IMR-90 (cell line): ENCODE data around the gene NEURL1B. TPM values are rescaled to one million over a fixed set of nuclear protein-coding genes. Genes with fewer than 3 reads are reported as not detected.

Experiments
- ATAC-seq: fragments of 200-7000 bp; cut with Tn5 transposase; 2 replicates; pipeline ENCODE4 v1.9.1; 2020; ENCODE audit warnings: low read depth, mild to moderate bottlenecking, moderate library complexity
- BruUV-seq: library from RNA; stranded (reverse); fragments of 400-500 nt; replicated peaks from 2 replicates; lab custom pipeline; 2021; lab: Mats Ljungman, UMichigan
- CTCF ChIA-PET: fragments of 300-600 bp; formaldehyde crosslinking; extraction: SDS; loops from one replicate; lab custom pipeline; 2021; ENCODE audit warnings: antibody characterized with exemption; lab: Yijun Ruan, JAX
- POLR2A ChIA-PET: fragments of 300-600 bp; sonication (Branson Sonifier 250); formaldehyde crosslinking; loops from one replicate; lab custom pipeline; 2022; ENCODE audit warnings: antibody characterized with exemption; ENCODE audit not compliant: unreplicated experiment; lab: Charles Lee
- DNase-seq: peaks from one replicate; pipeline ENCODE4 v3.0.0; 2013
- H2AFZ ChIP-seq: replicated peaks from 2 replicates; pipeline ENCODE3; 2013; ENCODE audit warnings: low read length, mild to moderate bottlenecking; ENCODE audit not compliant: poor library complexity
- H2AK5ac ChIP-seq: 2 replicates; pipeline ENCODE4 v1.6.1; 2013; ENCODE audit warnings: low read depth, low read length, inconsistent platforms
- H2AK9ac ChIP-seq: replicated peaks from 2 replicates; pipeline ENCODE3; 2013; ENCODE audit warnings: mild to moderate bottlenecking, low read depth, low read length, moderate library complexity; ENCODE audit not compliant: poor library complexity
- H2BK120ac ChIP-seq: 2 replicates; pipeline ENCODE4 v1.6.1; 2013; ENCODE audit warnings: low read depth, low read length, inconsistent platforms
- H2BK15ac ChIP-seq: 3 replicates; pipeline ENCODE4 v1.6.1; 2013; ENCODE audit warnings: low read depth, low read length, inconsistent platforms
- H2BK20ac ChIP-seq: 2 replicates; pipeline ENCODE4 v1.6.1; 2013; ENCODE audit warnings: low read depth, mild to moderate bottlenecking, inconsistent platforms, low read length, moderate library complexity
- H2BK5ac ChIP-seq: 2 replicates; pipeline ENCODE4 v1.6.1; 2013; ENCODE audit warnings: mild to moderate bottlenecking, low read depth, low read length, inconsistent platforms; ENCODE audit not compliant: poor library complexity, severe bottlenecking
- H3K14ac ChIP-seq: replicated peaks from 2 replicates; pipeline ENCODE4 v1.6.1; 2013; ENCODE audit warnings: low read depth, low read length, inconsistent platforms
- H3K18ac ChIP-seq: 2 replicates; pipeline ENCODE4 v1.6.1; 2013; ENCODE audit warnings: low read depth, low read length, control low read depth
- H3K23ac ChIP-seq: 2 replicates; pipeline ENCODE4 v1.6.1; 2013; ENCODE audit warnings: low read depth, low read length, inconsistent platforms
- H3K27ac ChIP-seq: 2 replicates; pipeline ENCODE4 v1.5.1; 2013; ENCODE audit warnings: mild to moderate bottlenecking, control low read depth, low read length; ENCODE audit not compliant: insufficient read depth
- H3K27me3 ChIP-seq: 2 replicates; pipeline ENCODE4 v1.6.1; 2013; ENCODE audit warnings: low read length; ENCODE audit not compliant: control insufficient read depth, insufficient read depth
- H3K36me3 ChIP-seq: 2 replicates; pipeline ENCODE4 v1.6.1; 2013; ENCODE audit warnings: low read length, mixed read lengths; ENCODE audit not compliant: control insufficient read depth, insufficient read depth
- H3K4ac ChIP-seq: 2 replicates; pipeline ENCODE4 v1.6.1; 2013; ENCODE audit warnings: low read depth, low read length, inconsistent platforms
- H3K4me1 ChIP-seq: 2 replicates; pipeline ENCODE4 v1.6.1; 2013; ENCODE audit warnings: low read length, mixed read lengths; ENCODE audit not compliant: control insufficient read depth, insufficient read depth
- H3K4me2 ChIP-seq: 2 replicates; pipeline ENCODE4 v1.6.1; 2013; ENCODE audit warnings: low read depth, mild to moderate bottlenecking, control low read depth, low read length, moderate library complexity
- H3K4me3 ChIP-seq: 2 replicates; pipeline ENCODE4 v1.5.1; 2013; ENCODE audit warnings: low read depth, mild to moderate bottlenecking, control low read depth, low read length, moderate library complexity; ENCODE audit not compliant: insufficient read depth
- H3K56ac ChIP-seq: 2 replicates; pipeline ENCODE4 v1.6.1; 2013; ENCODE audit warnings: low read length, inconsistent platforms; ENCODE audit not compliant: insufficient read depth; ENCODE audit errors: extremely low read depth
- H3K79me1 ChIP-seq, 2 experiments: 2 replicates each; pipeline ENCODE4 v1.6.1; 2013; ENCODE audit warnings: low read length in 2 of 2, inconsistent platforms in 1 of 2, low read depth in 1 of 2
- H3K9ac ChIP-seq: 2 replicates; pipeline ENCODE4 v1.6.1; 2013; ENCODE audit warnings: low read depth, low read length, control low read depth
- H3K9me1 ChIP-seq: 2 replicates; pipeline ENCODE4 v1.6.1; 2013; ENCODE audit warnings: low read length, inconsistent platforms; ENCODE audit not compliant: insufficient read depth
- H3K9me3 ChIP-seq: 2 replicates; pipeline ENCODE4 v1.6.1; 2013; ENCODE audit warnings: low read length; ENCODE audit not compliant: control insufficient read depth, insufficient read depth
- H4K20me1 ChIP-seq: 2 replicates; pipeline ENCODE4 v1.6.1; 2013; ENCODE audit warnings: low read length, inconsistent platforms; ENCODE audit not compliant: insufficient read depth
- H4K5ac ChIP-seq: 2 replicates; pipeline ENCODE4 v1.6.1; 2013; ENCODE audit warnings: mild to moderate bottlenecking, low read depth, low read length, control low read depth
- H4K8ac ChIP-seq, 2 experiments: 2 replicates each; pipeline ENCODE4 v1.6.1; 2013; ENCODE audit warnings: low read depth in 2 of 2, low read length in 2 of 2, control low read depth in 1 of 2, inconsistent platforms in 1 of 2
- H4K91ac ChIP-seq: 2 replicates; pipeline ENCODE4 v1.6.1; 2013; ENCODE audit warnings: low read depth, low read length, inconsistent platforms; ENCODE audit not compliant: insufficient read depth
- BHLHE40 ChIP-seq: fragments of 150-350 bp; IDR thresholded peaks from 2 replicates; pipeline ENCODE4 v1.6.1; 2016; ENCODE audit warnings: mild to moderate bottlenecking, low read depth, low read length
- CEBPB ChIP-seq: IDR thresholded peaks from 2 replicates; pipeline ENCODE4 v1.6.1; 2012; ENCODE audit warnings: low read depth, low read length, improper control_type of control experiment
- CHD1 ChIP-seq: IDR thresholded peaks from 2 replicates; pipeline ENCODE4 v1.6.1; 2012; ENCODE audit warnings: low read depth, low read length, improper control_type of control experiment
- FOS ChIP-seq: fragments of 150-350 bp; IDR thresholded peaks from 2 replicates; pipeline ENCODE4 v1.6.1; 2016; ENCODE audit warnings: low read depth, low read length
- MAFK ChIP-seq: IDR thresholded peaks from 2 replicates; pipeline ENCODE4 v1.6.1; 2012; ENCODE audit warnings: low read depth, low read length, improper control_type of control experiment
- MAZ ChIP-seq: IDR thresholded peaks from 2 replicates; pipeline ENCODE4 v1.6.1; 2012; ENCODE audit warnings: low read depth, mild to moderate bottlenecking, low read length, improper control_type of control experiment, moderate library complexity, borderline replicate concordance
- MXI1 ChIP-seq: IDR thresholded peaks from 2 replicates; pipeline ENCODE4 v1.6.1; 2012; ENCODE audit warnings: low read depth, mild to moderate bottlenecking, low read length, moderate library complexity, borderline replicate concordance
- NFE2L2 ChIP-seq: fragments of 150-350 bp; IDR thresholded peaks from 2 replicates; pipeline ENCODE4 v1.6.1; 2016; ENCODE audit warnings: low read depth, mild to moderate bottlenecking, low read length
- POLR2A ChIP-seq: IDR thresholded peaks from 2 replicates; pipeline ENCODE4 v1.6.1; 2012; ENCODE audit warnings: mild to moderate bottlenecking, low read depth, low read length
- RAD21 ChIP-seq: IDR thresholded peaks from 2 replicates; pipeline ENCODE4 v1.6.1; 2012; ENCODE audit warnings: low read length, improper control_type of control experiment
- RCOR1 ChIP-seq: IDR thresholded peaks from 2 replicates; pipeline ENCODE4 v1.6.1; 2012; ENCODE audit warnings: mild to moderate bottlenecking, low read length, improper control_type of control experiment; ENCODE audit not compliant: insufficient replicate concordance
- RFX5 ChIP-seq: IDR thresholded peaks from 2 replicates; pipeline ENCODE4 v1.8.0; 2012; ENCODE audit warnings: low read depth, mild to moderate bottlenecking, low read length, moderate library complexity
- SMC3 ChIP-seq: fragments of 150-350 bp; IDR thresholded peaks from 2 replicates; pipeline ENCODE4 v1.6.1; 2016; ENCODE audit warnings: low read depth, mild to moderate bottlenecking, antibody characterized with exemption, low read length, moderate library complexity
- WGBS, 2 experiments: methylation state at CpG; one replicate each; pipeline versions ENCODE4 v1.1.5 to v1.1.7; 2013; ENCODE audit warnings: missing lambda C conversion rate in 2 of 2; ENCODE audit not compliant: insufficient read length in 1 of 2; ENCODE audit errors: extremely low coverage in 2 of 2; 5-methylcytosine and 5-hydroxymethylcytosine counted together
- dilution Hi-C: fragments of 300-500 bp; cut with HindIII; formaldehyde crosslinking; loops from one replicate; pipeline ENCODE4 v1.14.3; 2018; ENCODE audit warnings: low sequenced_read_pairs; ENCODE audit not compliant: unreplicated experiment
- in situ Hi-C: fragments of 300-500 bp; cut with MboI; formaldehyde crosslinking; loops from 3 replicates; pipeline ENCODE4 v1.14.3; 2019; ENCODE audit warnings: low sequenced_read_pairs, inconsistent platforms, mixed read lengths
- intact Hi-C: fragments of 100-400 bp; cut with micrococcal nuclease; formaldehyde crosslinking; loops from 2 replicates; pipeline ENCODE4 v1.10.0; 2022
- polyA plus RNA-seq, 3 experiments: library from polyadenylated mRNA; depleted of rRNA; stranded (reverse); fragments of >200 nt; gene quantifications; 2 replicates each; pipeline ENCODE4 v1.2.3, GENCODE V29; 2012; ENCODE audit warnings: low replicate concordance in 1 of 3
- total RNA-seq: library from RNA; depleted of rRNA; stranded (reverse); fragments of >200 nt; gene quantifications from 2 replicates; pipeline ENCODE4 v1.2.3, GENCODE V29; 2012
- TF ChIP-seq, protein P1 (sequence below): fragments of 150-350 bp; IDR thresholded peaks from 2 replicates; pipeline ENCODE4 v1.6.1; 2017; ENCODE audit warnings: mild to moderate bottlenecking, antibody characterized with exemption, low read length, low read depth
- TF ChIP-seq, protein P2 (sequence below): fragments of 150-350 bp; IDR thresholded peaks from 2 replicates; pipeline ENCODE4 v1.6.1; 2016; ENCODE audit warnings: low read depth, mild to moderate bottlenecking, low read length, moderate library complexity, borderline replicate concordance

The NEURL1B gene
- total and polyA plus RNA-seq, 2 of the 4 experiments (the other 2 are of a cell fraction) = 1.8 to 2.8 TPM

DNA sequence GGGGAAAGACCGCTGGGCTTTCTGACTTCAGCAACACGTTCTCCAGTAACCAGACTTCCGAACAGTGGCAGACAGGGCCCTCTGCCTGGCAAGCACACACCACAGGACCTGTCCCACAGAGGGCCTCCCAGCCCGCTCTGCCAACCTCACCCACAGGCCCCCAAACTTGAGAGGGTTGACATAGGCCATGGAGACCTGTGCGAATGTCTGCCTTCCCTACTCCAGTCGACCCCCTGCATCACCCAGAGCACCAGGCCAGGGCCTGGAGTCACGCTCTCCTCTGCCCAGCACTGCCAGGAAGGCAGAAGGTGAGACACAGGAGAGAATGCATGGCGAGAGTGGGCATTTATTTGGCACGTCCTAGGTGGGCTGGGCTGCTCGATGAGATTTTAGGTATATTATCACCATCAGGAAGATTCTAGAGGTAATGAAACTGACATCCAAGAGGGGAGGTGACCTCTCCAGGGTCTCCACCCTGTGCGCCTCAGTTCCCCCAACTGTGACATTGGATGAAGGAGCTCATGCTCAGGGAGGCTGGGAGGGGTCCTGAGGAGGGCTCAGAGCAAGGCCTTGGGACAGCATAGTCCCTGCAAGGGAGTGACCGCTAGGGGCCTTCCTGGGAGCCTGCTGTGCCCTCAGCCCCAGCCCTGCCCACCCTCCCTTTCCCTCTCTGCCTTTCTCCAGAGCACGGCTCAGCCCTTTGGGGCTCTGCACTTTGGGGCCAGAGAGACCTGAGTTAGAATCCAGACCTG is 75.0 kb downstream of the NEURL1B start:
- H2AK9ac ChIP-seq = peak overlapping the region; percentile 67
- H2BK120ac ChIP-seq = peak overlapping the region; percentile 90
- no peak overlapping the region for H3K9ac ChIP-seq
- no peaks in the 10 kb centered on the region for H3K27me3 ChIP-seq
- in situ Hi-C loops = loop anchor here (5.0 to 25.0 kb wide), 3 partner anchors 51 to 871 kb away; no protein-coding TSS in a partner anchor
- peak overlapping the region; percentile 38; the same call in 1 of the 2 replicates for H4K91ac ChIP-seq
- 48% methylated on average over 2 of the region's 13 CpGs; no CpG with 5 or more reads in 1 of the 2 experiments for WGBS, 2 experiments
- intact Hi-C loops = loop anchor here (10.0 kb wide), 2 partner anchors 119 to 189 kb away; partner anchors contain the start of gene ERGIC1
- H3K36me3 ChIP-seq = no peaks in the 10 kb centered on the region
- DNase-seq = no peak
- no peaks in the 10 kb centered on the region for H3K9me3 ChIP-seq
- H2BK5ac ChIP-seq = peak overlapping the region; percentile 58
- peaks cover 6% of the 10 kb centered on the region; the same call in 1 of the 2 replicates for H3K9me1 ChIP-seq
- peak overlapping the region in 1 of 2 experiments; percentile 54; a peak in 1 of 4 replicates for H4K8ac ChIP-seq
- no peak overlapping the region for H3K18ac ChIP-seq
- no peaks in the 10 kb centered on the region for H4K20me1 ChIP-seq
- H2BK20ac ChIP-seq = peak overlapping the region; percentile 86
- peaks cover 0 to 5% of the 10 kb centered on the region in 2 experiments; a peak in 2 of 4 replicates for H3K79me1 ChIP-seq
- H3K23ac ChIP-seq = no peak overlapping the region
- dilution Hi-C loops = no loop called here
- H3K27ac ChIP-seq = no peak overlapping the region; the same call in 1 of the 2 replicates
- H3K14ac ChIP-seq = no peak overlapping the region
- no peak overlapping the region for H4K5ac ChIP-seq
- H3K56ac ChIP-seq = no peak overlapping the region
- H2AK5ac ChIP-seq = peak overlapping the region; percentile 82
- CTCF ChIA-PET = interaction anchor here (1.1 to 1.6 kb wide), 8 partner anchors 17 to 217 kb away, joined by 3 to 20 read pairs (median 4); partner anchors contain the start of gene DUSP1
- no TSS peak for BruUV-seq
- ATAC-seq = no peak
- POLR2A ChIA-PET = interaction anchor here (1.2 kb wide), 1 partner anchor 50 kb away, joined by 4 read pairs; no protein-coding TSS in a partner anchor
- peaks cover 6% of the 10 kb centered on the region for H3K4me1 ChIP-seq
- H3K4ac ChIP-seq = peak overlapping the region; percentile 50; the same call in 1 of the 2 replicates
- no peak overlapping the region for H3K4me2 ChIP-seq
- peak overlapping the region; percentile 98; the same call in 2 of the 3 replicates for H2BK15ac ChIP-seq
- no peak overlapping the region for H2AFZ ChIP-seq
- no peak overlapping the region for H3K4me3 ChIP-seq
- TF ChIP-seq CHD1 = no peak
- TF ChIP-seq MAZ = no peak
- TF ChIP-seq POLR2A = no peak
- TF ChIP-seq RCOR1 = no peak
- no peak for TF ChIP-seq BHLHE40
- TF ChIP-seq, protein P1, sequence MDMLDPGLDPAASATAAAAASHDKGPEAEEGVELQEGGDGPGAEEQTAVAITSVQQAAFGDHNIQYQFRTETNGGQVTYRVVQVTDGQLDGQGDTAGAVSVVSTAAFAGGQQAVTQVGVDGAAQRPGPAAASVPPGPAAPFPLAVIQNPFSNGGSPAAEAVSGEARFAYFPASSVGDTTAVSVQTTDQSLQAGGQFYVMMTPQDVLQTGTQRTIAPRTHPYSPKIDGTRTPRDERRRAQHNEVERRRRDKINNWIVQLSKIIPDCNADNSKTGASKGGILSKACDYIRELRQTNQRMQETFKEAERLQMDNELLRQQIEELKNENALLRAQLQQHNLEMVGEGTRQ = no peak
- no peak for TF ChIP-seq CEBPB
- TF ChIP-seq FOS = no peak
- no peak for TF ChIP-seq MAFK
- TF ChIP-seq SMC3 = no peak
- no peak for TF ChIP-seq RAD21
- TF ChIP-seq MXI1 = no peak
- TF ChIP-seq RFX5 = no peak
- TF ChIP-seq NFE2L2 = no peak
- TF ChIP-seq, protein P2, sequence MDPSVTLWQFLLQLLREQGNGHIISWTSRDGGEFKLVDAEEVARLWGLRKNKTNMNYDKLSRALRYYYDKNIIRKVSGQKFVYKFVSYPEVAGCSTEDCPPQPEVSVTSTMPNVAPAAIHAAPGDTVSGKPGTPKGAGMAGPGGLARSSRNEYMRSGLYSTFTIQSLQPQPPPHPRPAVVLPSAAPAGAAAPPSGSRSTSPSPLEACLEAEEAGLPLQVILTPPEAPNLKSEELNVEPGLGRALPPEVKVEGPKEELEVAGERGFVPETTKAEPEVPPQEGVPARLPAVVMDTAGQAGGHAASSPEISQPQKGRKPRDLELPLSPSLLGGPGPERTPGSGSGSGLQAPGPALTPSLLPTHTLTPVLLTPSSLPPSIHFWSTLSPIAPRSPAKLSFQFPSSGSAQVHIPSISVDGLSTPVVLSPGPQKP = no peak
